GM18951 (cell line): ENCODE data around the gene CPNE4.
"Not testable (repeated sequence)": the region's sequence is repeated elsewhere in the genome, so short reads cannot be mapped to it uniquely, and the experiment has no call there.

Experiments
- POLR2A ChIP-seq: IDR thresholded peaks from 4 replicates; pipeline ENCODE4 v1.6.1; 2011; ENCODE audit warnings: mild to moderate bottlenecking; ENCODE audit not compliant: insufficient read length, insufficient read depth; ENCODE audit errors: extremely low read depth
- in situ Hi-C: fragments of 300-500 bp; cut with MboI; formaldehyde crosslinking; loops from one replicate; pipeline ENCODE4 v1.12.0; 2022; ENCODE audit warnings: low sequenced_read_pairs, mixed read lengths, inconsistent platforms; ENCODE audit not compliant: unreplicated experiment

The CPNE4 gene

DNA sequence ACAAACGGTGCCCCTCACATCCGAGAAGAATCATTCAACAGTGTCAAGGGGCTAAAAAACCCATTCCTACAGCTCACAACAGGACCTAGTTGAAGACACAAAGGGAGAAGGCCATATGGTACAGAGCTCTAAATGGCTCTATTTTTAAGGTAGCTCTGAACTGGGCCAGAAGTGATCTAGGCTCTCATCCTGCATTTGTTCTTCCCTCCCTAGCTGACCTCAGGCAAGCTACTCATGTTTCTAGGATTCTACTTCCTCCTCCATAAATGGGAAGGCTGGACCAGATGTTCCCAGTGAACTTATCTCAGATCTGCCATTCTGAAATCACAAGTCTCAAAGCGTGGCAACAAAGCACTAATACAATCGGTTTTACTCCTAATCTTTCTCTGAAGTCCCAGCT lies 62.3 kb downstream of the CPNE4 start:
- TF ChIP-seq POLR2A, result no peak
- in situ Hi-C loops, result no loop called here

DNA sequence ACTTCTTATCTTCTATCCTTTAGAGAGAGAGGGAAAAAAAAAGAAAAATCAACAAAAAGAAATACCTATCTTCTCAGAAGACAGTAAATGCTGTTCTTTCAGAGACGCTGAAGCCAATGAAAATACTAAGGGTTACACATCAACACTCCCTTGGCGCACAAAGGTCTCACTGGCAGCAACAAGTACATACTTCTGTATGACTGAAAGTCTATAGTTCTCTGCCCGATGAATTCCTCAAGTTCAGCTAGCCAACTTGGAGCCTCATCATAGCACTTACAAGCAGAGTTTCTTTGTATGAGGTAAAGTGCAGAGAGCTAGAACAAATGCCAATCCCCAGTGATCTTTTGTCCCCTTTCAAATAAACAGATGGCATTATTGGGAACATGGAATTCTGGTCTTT lies 62.7 kb downstream of the CPNE4 start:
- no peak for TF ChIP-seq POLR2A
- in situ Hi-C loops, result no loop called here

DNA sequence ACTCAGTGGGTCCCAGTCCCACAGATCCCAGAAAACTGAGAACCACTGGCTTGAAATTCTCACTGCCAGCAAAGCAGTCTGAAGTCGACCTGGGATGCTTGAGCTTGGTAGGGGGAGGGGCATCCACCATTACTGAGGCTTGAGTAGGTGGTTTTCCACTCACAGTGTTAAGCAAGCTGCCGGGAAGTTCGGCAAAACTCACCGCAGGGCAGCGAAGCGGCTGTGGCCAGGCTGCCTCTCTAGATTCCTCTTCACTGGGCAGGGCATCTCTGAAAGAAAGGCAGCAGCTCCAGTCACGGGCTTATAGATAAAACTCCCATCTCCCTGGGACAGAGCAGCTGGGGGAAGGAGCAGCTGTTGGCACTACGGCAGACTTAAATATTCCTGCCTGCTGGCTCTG lies 71.4 kb downstream of the CPNE4 start:
- in situ Hi-C loops, result not testable (repeated sequence)

DNA sequence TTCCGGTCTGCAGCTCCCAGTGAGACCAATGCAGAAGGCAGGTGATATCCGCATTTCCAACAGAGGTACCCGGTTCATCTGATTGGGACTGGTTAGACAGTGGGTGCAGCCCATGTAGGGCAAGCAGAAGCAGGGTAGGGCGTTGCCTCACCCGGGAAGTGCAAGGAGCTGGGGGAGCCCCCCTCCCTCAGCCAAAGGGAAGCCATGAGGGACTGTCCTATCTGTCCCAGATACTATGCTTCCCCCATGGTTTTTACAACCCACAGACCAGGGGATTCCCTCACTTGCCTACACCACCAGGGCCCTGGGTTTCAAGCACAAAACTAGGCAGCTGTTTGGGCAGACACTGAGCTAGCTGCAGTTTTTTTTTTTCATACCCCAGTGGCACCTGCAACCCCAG lies 71.8 kb downstream of the CPNE4 start:
- TF ChIP-seq POLR2A, result no peak
- in situ Hi-C loops, result no loop called here

DNA sequence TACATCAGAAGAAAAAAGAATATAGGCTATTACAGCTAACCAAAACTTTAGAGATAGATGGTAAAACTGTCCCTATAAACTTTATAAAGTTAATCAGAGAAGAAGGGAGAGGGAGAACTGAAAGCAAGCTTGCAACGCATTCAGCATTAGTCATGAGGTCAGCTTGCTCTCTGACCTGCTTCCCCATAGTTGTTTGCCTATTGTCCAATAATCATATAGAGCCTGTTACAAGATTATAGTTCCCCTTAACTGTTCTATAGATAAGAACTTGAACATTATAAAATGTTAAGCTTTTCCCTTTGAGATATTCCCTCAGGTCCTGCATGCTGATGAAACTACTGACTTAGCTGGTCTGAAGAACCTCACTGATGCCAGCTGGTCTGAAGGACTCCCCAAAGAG lies 74.5 kb downstream of the CPNE4 start:
- in situ Hi-C loops, result no loop called here
- TF ChIP-seq POLR2A, result no peak

DNA sequence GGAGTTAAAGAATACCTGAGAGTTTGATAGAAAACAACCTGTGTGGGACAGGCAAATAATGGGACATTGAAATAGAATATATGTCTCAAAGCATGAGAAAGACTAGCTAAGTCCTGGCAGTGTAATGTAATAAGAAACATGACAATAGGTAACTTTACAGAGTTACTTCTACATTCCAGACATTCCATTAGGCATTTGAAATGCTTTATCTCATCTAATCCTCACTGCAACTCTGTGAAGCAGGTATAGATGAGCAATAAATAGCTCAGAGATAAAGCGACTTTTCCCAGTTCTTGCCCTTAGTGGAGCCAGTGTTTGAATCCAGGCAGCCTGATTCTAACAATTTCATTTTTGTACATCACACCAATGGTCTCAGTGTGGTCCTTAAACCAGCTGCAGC lies 76.8 kb downstream of the CPNE4 start:
- in situ Hi-C loops, result no loop called here

DNA sequence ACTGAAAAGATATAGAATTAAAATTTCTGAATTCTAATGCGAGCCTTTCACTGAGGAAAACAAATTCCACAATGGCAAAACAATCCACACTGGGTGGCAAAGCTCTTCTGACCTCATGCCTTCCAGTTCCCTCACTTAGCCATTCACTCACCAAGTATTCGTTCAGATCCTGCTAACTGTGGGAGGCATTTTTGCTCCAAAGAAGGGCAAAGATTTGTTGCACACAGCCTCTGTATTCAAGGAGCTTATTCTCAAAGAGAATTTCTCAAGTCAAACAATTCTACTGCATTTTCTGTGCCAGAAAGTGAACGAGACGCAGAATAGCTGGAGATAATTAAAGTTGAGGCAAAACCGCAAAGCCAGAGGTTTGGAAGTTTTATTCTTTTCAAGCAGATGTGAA lies 77.3 kb downstream of the CPNE4 start:
- in situ Hi-C loops, result no loop called here
- no peak for TF ChIP-seq POLR2A

More for the DNA sequence above, 76.8 kb downstream of the CPNE4 start:
- TF ChIP-seq POLR2A, result no peak

DNA sequence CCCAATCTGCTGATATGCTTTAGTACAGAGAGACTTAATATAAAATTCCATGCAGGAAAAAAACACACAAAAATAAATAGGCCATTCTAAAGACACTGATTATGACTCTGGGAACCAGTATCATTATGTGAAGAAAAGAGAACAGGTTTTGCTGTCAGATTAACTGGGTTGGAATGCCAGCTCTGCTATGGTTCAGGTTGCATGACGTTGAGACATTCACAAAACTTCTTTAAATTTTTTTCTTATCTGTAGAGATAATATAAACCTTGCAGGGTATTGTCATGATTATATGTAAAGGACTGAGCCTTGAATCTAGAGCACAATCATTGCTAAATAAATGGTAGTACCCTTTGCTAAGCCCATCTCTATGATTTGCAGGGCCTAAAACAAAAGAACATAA lies 86.0 kb downstream of the CPNE4 start:
- TF ChIP-seq POLR2A, result no peak
- in situ Hi-C loops, result no loop called here

DNA sequence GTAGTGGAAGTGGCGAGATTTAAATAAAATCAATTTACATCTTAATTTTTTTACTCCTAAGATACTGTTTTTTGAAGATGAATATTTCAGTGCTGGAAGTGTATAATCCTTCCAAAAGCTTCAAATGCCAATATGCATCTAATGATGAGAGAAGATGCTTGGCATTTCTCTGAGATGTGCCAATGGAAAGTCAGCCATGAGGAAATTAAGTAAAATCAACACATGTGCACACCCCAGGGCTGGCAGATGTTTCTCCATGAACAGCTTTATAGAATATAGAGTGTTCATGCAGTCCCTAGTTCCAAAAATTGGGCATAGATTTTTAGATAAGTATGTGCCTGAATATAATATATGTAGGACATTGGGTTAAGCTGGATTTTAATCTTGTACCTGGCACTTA lies 90.1 kb downstream of the CPNE4 start:
- in situ Hi-C loops, result no loop called here
- TF ChIP-seq POLR2A, result no peak

DNA sequence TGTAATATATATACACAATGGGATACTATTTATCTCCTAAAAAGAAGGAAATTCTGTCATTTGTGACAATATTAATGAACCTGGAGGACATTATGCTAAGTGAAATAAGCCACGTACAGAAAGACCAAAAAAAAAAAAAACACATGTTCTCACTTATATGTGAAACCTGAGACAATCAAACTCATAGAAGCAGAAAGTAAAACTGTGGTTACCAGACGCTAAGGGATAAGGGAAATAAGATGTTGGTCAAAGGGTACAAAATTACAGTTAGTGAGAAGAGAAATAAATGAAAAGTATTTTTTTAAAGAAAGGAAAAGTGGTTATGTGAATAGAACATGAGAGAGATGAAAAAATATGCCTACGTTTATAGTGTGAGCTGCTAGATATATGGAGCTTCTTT lies 101.1 kb downstream of the CPNE4 start:
- no peak for TF ChIP-seq POLR2A
- in situ Hi-C loops, result no loop called here

DNA sequence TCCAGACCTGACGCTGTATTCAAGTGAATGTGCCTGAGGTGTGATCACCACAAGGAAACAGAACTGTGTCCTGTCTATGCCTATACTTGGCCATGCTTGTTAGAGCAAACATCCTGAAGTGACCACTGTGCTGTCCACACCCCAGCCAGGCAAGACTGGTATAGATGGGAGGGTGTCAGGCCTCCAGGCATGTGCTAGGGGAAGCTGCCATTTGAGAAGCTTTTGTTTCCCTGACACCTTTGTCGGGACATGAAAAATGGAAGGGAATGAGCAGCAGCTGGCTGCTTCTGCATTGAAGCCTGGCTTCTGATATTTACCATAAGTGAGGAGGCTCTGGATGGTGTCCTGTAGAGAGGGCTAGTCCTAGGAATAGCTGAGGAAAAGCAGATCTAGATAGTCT lies 106.2 kb downstream of the CPNE4 start:
- in situ Hi-C loops, result no loop called here
- TF ChIP-seq POLR2A, result no peak

DNA sequence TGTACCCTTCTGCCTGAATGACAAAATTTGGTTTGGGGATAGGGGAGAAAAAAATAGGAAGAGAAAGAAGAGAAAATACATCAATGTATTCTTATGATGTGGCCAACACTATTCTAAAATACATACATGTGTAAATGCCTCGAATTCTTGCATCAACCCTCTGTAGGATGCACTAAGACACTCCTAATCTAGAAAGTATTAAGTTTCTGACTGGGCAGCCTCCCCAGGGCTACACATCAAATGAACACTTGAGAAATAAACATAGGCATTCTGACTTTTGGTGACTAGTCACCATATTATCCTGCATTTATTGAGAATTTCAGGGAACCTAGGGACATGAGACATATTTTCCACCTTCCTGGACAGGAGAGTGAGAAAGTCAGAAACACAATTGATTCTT lies 109.2 kb downstream of the CPNE4 start:
- no peak for TF ChIP-seq POLR2A
- in situ Hi-C loops, result no loop called here

DNA sequence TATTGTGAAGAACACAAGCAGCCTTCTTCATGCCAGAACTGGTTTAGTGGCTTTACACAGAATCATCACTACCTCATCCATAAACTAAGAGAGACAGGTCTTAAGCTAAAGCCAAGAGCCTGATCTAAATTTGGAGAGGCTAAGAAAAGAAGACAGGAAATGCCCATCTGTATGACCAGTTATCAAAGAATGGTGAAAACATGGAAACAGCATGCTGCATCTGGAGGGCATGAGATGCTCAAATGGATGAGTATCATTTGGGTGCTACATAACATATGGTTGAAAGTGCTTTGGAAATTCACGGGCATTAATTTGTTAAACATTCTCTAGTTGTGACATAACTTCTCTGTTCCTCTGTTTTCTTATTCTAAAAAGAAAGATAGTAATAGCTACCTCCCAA lies 112.5 kb downstream of the CPNE4 start:
- in situ Hi-C loops, result no loop called here
- TF ChIP-seq POLR2A, result no peak

DNA sequence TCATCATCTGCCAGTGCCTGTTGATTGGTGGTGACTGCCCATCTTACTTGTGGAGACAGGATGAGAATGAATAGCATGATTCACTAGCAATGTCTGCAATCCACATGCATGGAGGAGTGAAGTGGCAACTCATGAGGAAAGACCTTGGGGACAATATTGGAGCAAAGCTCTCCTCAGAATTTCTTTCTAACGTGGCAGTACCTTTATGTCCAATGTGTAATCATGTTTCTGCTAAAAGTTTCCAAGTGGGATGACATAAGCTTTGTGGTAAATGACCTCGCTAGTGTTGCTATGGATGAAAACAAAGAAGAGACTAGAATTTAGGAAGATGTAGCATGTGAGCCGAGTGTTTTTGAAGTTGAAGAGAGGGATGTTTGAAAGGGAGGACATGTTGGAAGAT lies 117.8 kb downstream of the CPNE4 start:
- TF ChIP-seq POLR2A, result no peak
- in situ Hi-C loops, result no loop called here

DNA sequence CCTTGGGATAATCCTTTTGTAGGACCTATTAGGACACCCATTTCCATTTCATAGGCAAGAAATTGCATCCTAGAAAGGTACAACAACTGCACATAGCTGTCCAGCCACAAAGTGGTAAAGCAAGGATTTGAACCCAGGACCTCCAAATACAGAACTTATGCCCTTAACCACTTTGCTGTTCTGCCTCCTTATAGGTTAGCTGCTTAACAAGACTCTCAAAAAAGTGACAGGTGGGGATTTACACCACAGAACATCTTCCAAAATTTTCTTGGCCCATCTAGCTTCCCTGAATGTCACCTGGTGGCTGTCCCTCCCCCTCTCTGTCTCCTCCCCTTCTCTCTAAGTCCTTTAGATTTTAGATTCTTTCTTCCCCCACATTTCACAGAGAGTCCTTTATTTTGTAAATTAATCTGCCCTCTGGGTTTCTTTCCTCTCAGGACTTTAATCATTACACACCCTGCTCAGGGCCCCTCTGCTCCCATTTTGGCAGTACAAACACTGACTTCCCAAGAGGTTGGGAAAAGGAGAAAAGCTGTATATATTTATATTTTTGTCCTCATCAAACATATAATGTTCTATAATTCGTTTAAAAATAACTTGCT lies 120.6 kb downstream of the CPNE4 start:
- TF ChIP-seq POLR2A, result no peak
- in situ Hi-C loops, result no loop called here
